Left lung (tissue), 10 donors: Measurements from ENCODE around the gene PRAMEF14. TPM values are rescaled to one million over a fixed set of nuclear protein-coding genes. Genes with fewer than 3 reads are reported as not detected.
A peak's percentile ranks its signal among the peaks of the same experiment; 100 is the strongest.
"Not testable (repeated sequence)": the region's sequence is repeated elsewhere in the genome, so short reads cannot be mapped to it uniquely, and the experiment has no call there.

Experiments
- ATAC-seq: fragments of 200-7000 bp; cut with Tn5 transposase; one replicate; pipeline ENCODE4 v1.9.1; 2020; ENCODE audit warnings: moderate library complexity
- DNase-seq, 4 donors: peaks; one replicate each; pipeline ENCODE4 v3.0.0-alpha.2; 2013 to 2020
- H3K27ac ChIP-seq, 2 donors: fragments of 200-600 bp; sonication (generic) in 1 of 2; one replicate each; pipeline versions ENCODE4 v1.5.0 to v1.8.0; 2020 to 2021
- H3K27me3 ChIP-seq, 2 donors: fragments of 200-600 bp; sonication (generic) in 1 of 2; one replicate each; pipeline versions ENCODE4 v1.5.0 to v1.8.0; 2020 to 2021
- H3K36me3 ChIP-seq, 2 donors: fragments of 200-600 bp; sonication (generic) in 1 of 2; one replicate each; pipeline versions ENCODE4 v1.5.0 to v1.8.0; 2020 to 2021
- H3K4me1 ChIP-seq, 2 donors: fragments of 200-600 bp; one replicate each; pipeline ENCODE4 v1.8.0; 2021
- H3K4me3 ChIP-seq, 2 donors: fragments of 200-600 bp; sonication (generic) in 1 of 2; one replicate each; pipeline versions ENCODE4 v1.5.0 to v1.8.0; 2020 to 2021; ENCODE audit warnings: mild to moderate bottlenecking in 1 of 2
- H3K9me3 ChIP-seq, 2 donors: fragments of 200-600 bp; sonication (generic) in 1 of 2; one replicate each; pipeline versions ENCODE4 v1.5.0 to v1.8.0; 2020 to 2021
- CTCF ChIP-seq, 2 donors: fragments of 200-600 bp; sonication (generic) in 1 of 2; IDR thresholded peaks; one replicate each; pipeline versions ENCODE4 v1.5.0 to v1.8.0; 2021; ENCODE audit warnings: antibody characterized with exemption in 2 of 2
- intact Hi-C, 2 donors: fragments of 100-400 bp; cut with DNase I; formaldehyde crosslinking; loops; one replicate each; pipeline versions ENCODE4 v1.11.2 to v1.14.2; 2022
- polyA plus RNA-seq, 6 donors: library from polyadenylated mRNA; unstranded; fragments of 120-200 nt; gene quantifications; one replicate each; pipeline ENCODE4 v1.2.1, GENCODE V29; 2013; ENCODE audit not compliant: insufficient read length in 6 of 6
- total RNA-seq, 2 donors: library from RNA; stranded (reverse); fragmentation: NEBNext Ultra II Directional; extraction: Animal tissue kit (Norgen Biotek cat#: 25700); gene quantifications; one replicate each; pipeline ENCODE4 v1.2.1, GENCODE V29; 2021
- donor health status: DM: no; HTN: yes; CAD: no.
- donor health status: DM: no; HTN: no; CAD: no.

Gene PRAMEF14
- total and polyA plus RNA-seq, 8 donors, result not detected

GRCh38 chr1:13356774-13357173 is 9.8 kb upstream of the PRAMEF14 start:
- H3K36me3 ChIP-seq, ATAC-seq, H3K27me3 ChIP-seq, H3K4me1 ChIP-seq, H3K27ac ChIP-seq, H3K4me3 ChIP-seq, H3K9me3 ChIP-seq, intact Hi-C loops: not testable (repeated sequence)
- peak; percentile 54 to 56 for TF ChIP-seq CTCF (IDR thresholded peaks at IDR 0.05)
- peak in 2 of 4 donors; percentile 24 to 41 for DNase-seq

DNA sequence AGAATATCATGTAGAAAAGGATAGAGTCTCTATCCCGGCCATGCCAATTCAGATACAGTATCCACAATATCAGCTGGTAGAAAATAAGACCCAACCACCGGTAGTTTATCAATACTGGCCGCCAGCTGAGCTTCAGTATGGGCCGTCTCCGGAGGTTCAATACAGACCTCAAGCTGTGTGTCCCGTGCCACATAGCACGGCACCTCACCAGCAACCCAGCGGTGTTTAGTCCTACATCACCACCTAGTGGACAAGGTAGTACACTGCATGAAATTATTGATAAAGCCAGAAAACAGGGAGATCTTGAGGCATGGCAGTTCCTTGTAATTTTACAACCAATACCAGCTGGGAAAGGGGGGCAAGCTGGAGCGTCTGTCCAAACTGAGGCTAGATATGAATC is 7.5 kb upstream of the PRAMEF14 start:
- ATAC-seq, H3K36me3 ChIP-seq, H3K27me3 ChIP-seq, DNase-seq, H3K9me3 ChIP-seq, H3K4me3 ChIP-seq, H3K4me1 ChIP-seq, intact Hi-C loops, H3K27ac ChIP-seq: not testable (repeated sequence)

- H3K9me3 ChIP-seq, result not testable (repeated sequence)
Measured at GRCh38 chr1:13353476-13353875, 6.5 kb upstream of the PRAMEF14 start.

DNA sequence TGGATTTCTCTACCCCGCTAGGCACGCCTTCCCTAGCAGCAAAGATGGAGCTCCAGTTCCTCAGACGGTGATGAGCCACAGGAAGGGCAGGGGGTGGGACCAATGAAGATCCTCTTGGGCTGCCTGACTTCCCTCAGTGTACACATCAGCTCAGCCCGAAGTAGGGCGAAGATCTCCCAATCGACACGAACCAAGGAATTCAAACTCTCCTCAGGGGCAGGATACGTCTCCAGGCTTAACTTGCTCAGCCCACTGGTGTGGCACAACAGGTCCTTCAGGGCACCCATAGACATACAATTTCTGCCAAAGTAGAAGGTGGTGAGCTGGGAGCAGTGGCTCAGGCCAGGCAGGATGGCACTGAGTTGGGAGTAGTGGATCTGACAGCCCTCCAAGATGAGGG is 4.4 kb downstream of the PRAMEF14 start:
- H3K4me3 ChIP-seq, H3K4me1 ChIP-seq, H3K27me3 ChIP-seq, H3K36me3 ChIP-seq, H3K9me3 ChIP-seq, ATAC-seq, intact Hi-C loops, H3K27ac ChIP-seq, DNase-seq: not testable (repeated sequence)

More at GRCh38 chr1:13353476-13353875, 6.5 kb upstream of the PRAMEF14 start:
- H3K4me1 ChIP-seq, H3K4me3 ChIP-seq, intact Hi-C loops, H3K36me3 ChIP-seq, ATAC-seq, H3K27ac ChIP-seq, DNase-seq, H3K27me3 ChIP-seq: not testable (repeated sequence)

DNA sequence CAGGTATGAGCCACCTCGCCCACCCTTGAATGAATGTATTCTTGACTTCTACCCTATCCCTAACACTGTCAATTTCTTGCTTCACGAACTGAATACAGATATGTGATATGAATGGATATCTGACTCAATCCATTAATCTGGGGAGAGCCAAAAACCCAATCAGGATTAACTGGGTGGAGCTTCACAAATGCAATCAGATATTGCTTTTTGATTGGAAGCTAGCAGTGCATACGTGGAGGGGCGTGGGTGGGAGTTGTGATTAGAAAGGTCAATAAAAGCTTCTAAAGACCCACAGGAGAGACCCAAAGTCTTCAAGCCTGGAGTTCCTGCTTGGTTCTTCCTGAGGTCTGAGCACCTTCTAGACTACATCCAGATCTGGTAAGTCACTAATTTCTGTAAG is 31.7 kb downstream of the PRAMEF14 start, which contains the start of gene PRAMEF15:
Gene PRAMEF15 (plus strand): TSS at position 301 of the 400 bp plus-strand sequence. CDS start 2,827 bp downstream, outside the sequence.
- H3K27me3 ChIP-seq, intact Hi-C loops, H3K36me3 ChIP-seq, H3K4me3 ChIP-seq, DNase-seq, H3K4me1 ChIP-seq, H3K9me3 ChIP-seq, H3K27ac ChIP-seq, ATAC-seq: not testable (repeated sequence)

- DNase-seq, H3K27me3 ChIP-seq, intact Hi-C loops, H3K27ac ChIP-seq, H3K36me3 ChIP-seq, H3K4me1 ChIP-seq, H3K9me3 ChIP-seq, H3K4me3 ChIP-seq, ATAC-seq: not testable (repeated sequence)
Measured at GRCh38 chr1:13303239-13303638, 43.7 kb downstream of the PRAMEF14 start, which contains the start of gene PRAMEF33. Gene PRAMEF33 (plus strand): TSS chr1:13303539. CDS start chr1:13305955, 2,416 bp downstream.

DNA sequence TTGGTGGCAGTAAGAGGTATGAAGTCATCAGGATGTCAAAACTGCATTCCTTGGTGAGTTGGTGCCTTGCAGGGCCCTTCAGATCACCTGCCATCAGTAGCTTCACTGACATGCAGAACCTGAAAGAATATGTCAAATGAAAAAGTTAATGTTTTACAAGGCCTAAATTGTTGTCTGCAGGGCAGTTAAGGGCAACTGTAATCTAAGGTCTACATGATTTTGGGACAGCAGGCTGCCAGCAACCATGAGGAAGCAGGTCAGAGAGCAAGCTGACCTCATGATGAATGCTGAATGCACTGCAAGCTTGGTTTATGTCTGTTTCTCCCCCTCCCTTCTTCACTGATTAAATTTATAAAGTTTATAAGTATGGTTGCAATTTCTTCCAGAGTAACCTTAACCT is 44.7 kb downstream of the PRAMEF14 start:
- H3K4me3 ChIP-seq, intact Hi-C loops, H3K4me1 ChIP-seq: not testable (repeated sequence)

GRCh38 chr1:13298699-13299098 is 48.2 kb downstream of the PRAMEF14 start:
- DNase-seq, H3K4me1 ChIP-seq, intact Hi-C loops, H3K27ac ChIP-seq, H3K4me3 ChIP-seq, ATAC-seq, H3K36me3 ChIP-seq, H3K9me3 ChIP-seq, H3K27me3 ChIP-seq: not testable (repeated sequence)

More for the DNA sequence above, 44.7 kb downstream of the PRAMEF14 start:
- not testable (repeated sequence) for ATAC-seq, H3K27me3 ChIP-seq, H3K27ac ChIP-seq, DNase-seq, H3K9me3 ChIP-seq, H3K36me3 ChIP-seq

DNA sequence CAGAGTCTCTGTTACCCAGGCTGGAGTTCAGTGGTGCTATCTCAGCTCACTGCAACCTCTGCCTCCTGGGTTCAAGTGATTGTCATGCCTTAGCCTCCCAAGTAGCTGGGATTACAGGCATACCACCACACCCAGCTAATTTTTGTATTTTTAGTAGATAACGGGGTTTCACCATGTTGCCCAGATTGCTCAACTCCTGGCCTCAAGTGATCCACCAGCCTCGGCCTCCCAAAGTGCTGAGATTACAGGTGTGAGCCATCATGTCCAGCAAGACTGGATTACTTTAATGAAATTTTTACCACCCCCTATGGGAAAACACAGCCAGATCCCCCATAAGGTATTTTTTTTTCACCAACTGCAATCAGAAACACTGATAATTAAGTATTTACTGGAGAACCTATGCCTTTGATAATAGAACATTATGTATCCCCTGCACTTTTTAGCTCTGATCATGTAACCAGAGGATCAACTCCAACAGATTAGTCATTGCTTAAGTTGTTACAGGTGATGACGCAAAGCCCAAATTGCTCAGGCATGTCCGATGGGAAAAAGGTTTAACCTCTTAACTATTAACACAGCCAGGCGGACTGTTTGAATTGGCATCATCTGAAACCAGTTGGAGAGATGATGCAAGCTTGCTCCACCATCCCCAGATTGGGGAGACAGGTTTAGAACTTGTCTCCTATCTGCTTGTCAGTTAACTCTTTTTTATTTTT is 49.6 kb downstream of the PRAMEF14 start:
- ATAC-seq, H3K9me3 ChIP-seq, H3K4me3 ChIP-seq, DNase-seq, H3K4me1 ChIP-seq, H3K27me3 ChIP-seq, H3K36me3 ChIP-seq, H3K27ac ChIP-seq, intact Hi-C loops: not testable (repeated sequence)

Other genes with a start within 250 kb of the PRAMEF14 start
- gene HNRNPCL2, start 230.3 kb downstream of the PRAMEF14 start, total RNA-seq, result not detected
- under 1 TPM in 4 of 6 donors, not detected in 2; 0.13 to 0.49 (median 0.30) TPM for gene HNRNPCL2, start 230.3 kb downstream of the PRAMEF14 start, polyA plus RNA-seq
- not detected for gene PRAMEF26, start 191.1 kb downstream of the PRAMEF14 start, total RNA-seq
- not detected for gene PRAMEF26, start 191.1 kb downstream of the PRAMEF14 start, polyA plus RNA-seq
- not detected for gene HNRNPCL4, start 181.5 kb downstream of the PRAMEF14 start, total RNA-seq
- under 1 TPM in 4 of 6 donors, not detected in 2; 0.31 to 0.59 (median 0.38) TPM for gene HNRNPCL4, start 181.5 kb downstream of the PRAMEF14 start, polyA plus RNA-seq
- not detected for gene PRAMEF9, start 175.3 kb downstream of the PRAMEF14 start, total RNA-seq
- not detected for gene PRAMEF9, start 175.3 kb downstream of the PRAMEF14 start, polyA plus RNA-seq
- not detected for gene PRAMEF13, start 145.7 kb downstream of the PRAMEF14 start, total RNA-seq
- gene PRAMEF13, start 145.7 kb downstream of the PRAMEF14 start, polyA plus RNA-seq, result not detected
- not detected for gene PRAMEF18, start 121.0 kb downstream of the PRAMEF14 start, total RNA-seq
- not detected for gene PRAMEF18, start 121.0 kb downstream of the PRAMEF14 start, polyA plus RNA-seq
- not detected for gene PRAMEF5, start 92.9 kb downstream of the PRAMEF14 start, total RNA-seq
- not detected for gene PRAMEF5, start 92.9 kb downstream of the PRAMEF14 start, polyA plus RNA-seq
- not detected for gene PRAMEF8, start 62.0 kb downstream of the PRAMEF14 start, total RNA-seq
- gene PRAMEF8, start 62.0 kb downstream of the PRAMEF14 start, polyA plus RNA-seq, result not detected
- gene PRAMEF33, start 43.6 kb downstream of the PRAMEF14 start, total RNA-seq, result not detected
- not detected for gene PRAMEF33, start 43.6 kb downstream of the PRAMEF14 start, polyA plus RNA-seq
- not detected for gene PRAMEF15, start 31.6 kb downstream of the PRAMEF14 start, total RNA-seq
- gene PRAMEF15, start 31.6 kb downstream of the PRAMEF14 start, polyA plus RNA-seq, result not detected
- gene PRAMEF19, start 24.8 kb upstream of the PRAMEF14 start, total RNA-seq, result not detected
- not detected for gene PRAMEF19, start 24.8 kb upstream of the PRAMEF14 start, polyA plus RNA-seq
- gene PRAMEF17, start 42.5 kb upstream of the PRAMEF14 start, total RNA-seq, result not detected
- not detected for gene PRAMEF17, start 42.5 kb upstream of the PRAMEF14 start, polyA plus RNA-seq
- not detected for gene PRAMEF20, start 63.3 kb upstream of the PRAMEF14 start, total RNA-seq
- not detected for gene PRAMEF20, start 63.3 kb upstream of the PRAMEF14 start, polyA plus RNA-seq
- not detected for gene LRRC38, start 166.9 kb upstream of the PRAMEF14 start, total RNA-seq
- gene LRRC38, start 166.9 kb upstream of the PRAMEF14 start, polyA plus RNA-seq, result not detected
- gene PDPN, start 236.7 kb upstream of the PRAMEF14 start, total RNA-seq, result 10 to 100 TPM; 23.6 to 37.5 TPM
- gene PDPN, start 236.7 kb upstream of the PRAMEF14 start, polyA plus RNA-seq, result 10 to 100 TPM; 37.5 to 57.6 (median 52.6) TPM